NB4 (cell line): ENCODE results near the gene TTC13.

Experiments
- MAX ChIP-seq: IDR thresholded peaks from 2 replicates; pipeline ENCODE4 v1.6.1; 2011; ENCODE audit warnings: low read depth, low read length
- MYC ChIP-seq: IDR thresholded peaks from 2 replicates; pipeline ENCODE4 v1.6.1; 2011; ENCODE audit warnings: low read depth, low read length
- POLR2A ChIP-seq: IDR thresholded peaks from 2 replicates; pipeline ENCODE4 v1.6.1; 2011; ENCODE audit warnings: mild to moderate bottlenecking; ENCODE audit not compliant: insufficient read length; ENCODE audit errors: extremely low read depth
- TF ChIP-seq, protein P1 (sequence below): IDR thresholded peaks from one replicate; pipeline ENCODE4 v1.5.1; 2012; ENCODE audit warnings: low read depth, low read length

DNA sequence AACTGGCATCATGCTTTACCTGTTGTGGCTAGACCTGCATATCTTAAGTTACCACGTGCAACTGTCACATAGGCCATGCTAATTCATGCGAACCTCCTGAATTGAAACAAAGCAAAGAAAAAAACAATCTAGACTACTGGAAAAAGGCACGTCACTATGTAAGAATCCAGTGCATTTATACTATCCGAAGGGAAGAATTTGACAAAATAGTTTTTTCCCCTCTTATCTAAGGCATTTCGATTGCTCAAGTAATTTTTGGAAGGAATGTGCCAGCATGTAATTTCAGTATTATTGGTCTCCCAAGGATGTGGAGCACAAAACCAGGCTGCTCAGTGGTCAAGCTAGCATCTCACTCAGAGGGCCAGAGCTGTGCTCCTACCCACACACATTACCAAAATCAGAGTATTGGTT lies 78.8 kb downstream of the TTC13 start:
- no peak for TF ChIP-seq POLR2A
- TF ChIP-seq, protein P1, sequence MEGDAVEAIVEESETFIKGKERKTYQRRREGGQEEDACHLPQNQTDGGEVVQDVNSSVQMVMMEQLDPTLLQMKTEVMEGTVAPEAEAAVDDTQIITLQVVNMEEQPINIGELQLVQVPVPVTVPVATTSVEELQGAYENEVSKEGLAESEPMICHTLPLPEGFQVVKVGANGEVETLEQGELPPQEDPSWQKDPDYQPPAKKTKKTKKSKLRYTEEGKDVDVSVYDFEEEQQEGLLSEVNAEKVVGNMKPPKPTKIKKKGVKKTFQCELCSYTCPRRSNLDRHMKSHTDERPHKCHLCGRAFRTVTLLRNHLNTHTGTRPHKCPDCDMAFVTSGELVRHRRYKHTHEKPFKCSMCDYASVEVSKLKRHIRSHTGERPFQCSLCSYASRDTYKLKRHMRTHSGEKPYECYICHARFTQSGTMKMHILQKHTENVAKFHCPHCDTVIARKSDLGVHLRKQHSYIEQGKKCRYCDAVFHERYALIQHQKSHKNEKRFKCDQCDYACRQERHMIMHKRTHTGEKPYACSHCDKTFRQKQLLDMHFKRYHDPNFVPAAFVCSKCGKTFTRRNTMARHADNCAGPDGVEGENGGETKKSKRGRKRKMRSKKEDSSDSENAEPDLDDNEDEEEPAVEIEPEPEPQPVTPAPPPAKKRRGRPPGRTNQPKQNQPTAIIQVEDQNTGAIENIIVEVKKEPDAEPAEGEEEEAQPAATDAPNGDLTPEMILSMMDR = no peak
- TF ChIP-seq MAX = no peak
- no peak for TF ChIP-seq MYC
